PC-3 (cell line): ENCODE results near the gene MLF2.

Experiments used
- EZH2 ChIP-seq: fragments of 300-600 bp; sonication (generic); IDR thresholded peaks from one replicate; pipeline ENCODE4 v1.6.1; 2017; ENCODE audit warnings: antibody characterized with exemption, mild to moderate bottlenecking, low read length; ENCODE audit not compliant: unreplicated experiment
- EZH2phosphoT487 ChIP-seq: fragments of 300-600 bp; sonication (generic); IDR thresholded peaks from 2 replicates; pipeline ENCODE4 v1.6.1; 2018; ENCODE audit warnings: mild to moderate bottlenecking, antibody characterized with exemption, low read length, borderline replicate concordance
- TF ChIP-seq, protein P1 (sequence below): fragments of 300-600 bp; sonication (generic); conservative IDR thresholded peaks from 2 replicates; pipeline ENCODE4 v1.5.1; 2017; ENCODE audit warnings: antibody characterized with exemption, low read depth, mild to moderate bottlenecking, low read length

DNA sequence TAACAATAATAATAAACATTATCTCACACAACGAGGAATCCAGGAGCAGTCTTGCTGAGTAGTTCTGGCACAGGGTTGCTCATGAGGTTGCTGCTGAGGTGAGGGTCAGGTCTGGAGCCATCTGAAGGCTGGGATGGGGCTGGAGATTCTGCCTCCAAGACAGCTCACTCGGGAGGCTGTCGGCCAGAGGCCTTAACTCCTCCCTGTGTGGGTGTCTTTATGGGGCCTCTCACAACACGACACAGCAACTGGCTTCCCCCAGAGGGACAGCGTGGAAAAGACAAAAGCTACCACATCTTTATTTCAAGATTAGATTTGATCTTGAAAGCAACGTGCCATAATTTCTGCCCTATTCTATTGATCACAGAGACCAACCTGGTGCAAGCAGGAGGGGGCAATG lies 29.2 kb upstream of the MLF2 start:
- TF ChIP-seq, protein P1, sequence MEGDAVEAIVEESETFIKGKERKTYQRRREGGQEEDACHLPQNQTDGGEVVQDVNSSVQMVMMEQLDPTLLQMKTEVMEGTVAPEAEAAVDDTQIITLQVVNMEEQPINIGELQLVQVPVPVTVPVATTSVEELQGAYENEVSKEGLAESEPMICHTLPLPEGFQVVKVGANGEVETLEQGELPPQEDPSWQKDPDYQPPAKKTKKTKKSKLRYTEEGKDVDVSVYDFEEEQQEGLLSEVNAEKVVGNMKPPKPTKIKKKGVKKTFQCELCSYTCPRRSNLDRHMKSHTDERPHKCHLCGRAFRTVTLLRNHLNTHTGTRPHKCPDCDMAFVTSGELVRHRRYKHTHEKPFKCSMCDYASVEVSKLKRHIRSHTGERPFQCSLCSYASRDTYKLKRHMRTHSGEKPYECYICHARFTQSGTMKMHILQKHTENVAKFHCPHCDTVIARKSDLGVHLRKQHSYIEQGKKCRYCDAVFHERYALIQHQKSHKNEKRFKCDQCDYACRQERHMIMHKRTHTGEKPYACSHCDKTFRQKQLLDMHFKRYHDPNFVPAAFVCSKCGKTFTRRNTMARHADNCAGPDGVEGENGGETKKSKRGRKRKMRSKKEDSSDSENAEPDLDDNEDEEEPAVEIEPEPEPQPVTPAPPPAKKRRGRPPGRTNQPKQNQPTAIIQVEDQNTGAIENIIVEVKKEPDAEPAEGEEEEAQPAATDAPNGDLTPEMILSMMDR, result no peak
- TF ChIP-seq EZH2phosphoT487 (no peak), EZH2 (no peak)
